ENCODE results near the gene FHAD1. TPM values are rescaled to one million over a fixed set of nuclear protein-coding genes. Genes with fewer than 3 reads are reported as not detected.

FHAD1 gene
- total RNA-seq, 1 donor from 2014 or later = not detected

- FAIRE-seq = no peak
- H3K27me3 ChIP-seq (ENCODE audit: control insufficient read depth, insufficient read depth, low read length) = no peaks in the 10 kb centered on the region
- TF ChIP-seq, protein P1, sequence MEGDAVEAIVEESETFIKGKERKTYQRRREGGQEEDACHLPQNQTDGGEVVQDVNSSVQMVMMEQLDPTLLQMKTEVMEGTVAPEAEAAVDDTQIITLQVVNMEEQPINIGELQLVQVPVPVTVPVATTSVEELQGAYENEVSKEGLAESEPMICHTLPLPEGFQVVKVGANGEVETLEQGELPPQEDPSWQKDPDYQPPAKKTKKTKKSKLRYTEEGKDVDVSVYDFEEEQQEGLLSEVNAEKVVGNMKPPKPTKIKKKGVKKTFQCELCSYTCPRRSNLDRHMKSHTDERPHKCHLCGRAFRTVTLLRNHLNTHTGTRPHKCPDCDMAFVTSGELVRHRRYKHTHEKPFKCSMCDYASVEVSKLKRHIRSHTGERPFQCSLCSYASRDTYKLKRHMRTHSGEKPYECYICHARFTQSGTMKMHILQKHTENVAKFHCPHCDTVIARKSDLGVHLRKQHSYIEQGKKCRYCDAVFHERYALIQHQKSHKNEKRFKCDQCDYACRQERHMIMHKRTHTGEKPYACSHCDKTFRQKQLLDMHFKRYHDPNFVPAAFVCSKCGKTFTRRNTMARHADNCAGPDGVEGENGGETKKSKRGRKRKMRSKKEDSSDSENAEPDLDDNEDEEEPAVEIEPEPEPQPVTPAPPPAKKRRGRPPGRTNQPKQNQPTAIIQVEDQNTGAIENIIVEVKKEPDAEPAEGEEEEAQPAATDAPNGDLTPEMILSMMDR (IDR thresholded peaks at IDR 0.05; ENCODE audit: insufficient read depth, low read length, severe bottlenecking) = no peak
- no peak for DNase-seq (ENCODE audit: low read depth)
- no peak overlapping the region for H3K4me3 ChIP-seq (ENCODE audit: low read depth, low read length)
- no peaks in the 10 kb centered on the region for H3K36me3 ChIP-seq (ENCODE audit: control insufficient read depth, insufficient read depth, low read length)
Observed at GRCh38 chr1:15442119-15442518, 195.1 kb downstream of the FHAD1 start.

GRCh38 chr1:15442759-15443158, 195.7 kb downstream of the FHAD1 start:
- no peaks in the 10 kb centered on the region for H3K36me3 ChIP-seq (ENCODE audit: control insufficient read depth, insufficient read depth, low read length)
- H3K4me3 ChIP-seq (ENCODE audit: low read depth, low read length) = no peak overlapping the region
- no peak for FAIRE-seq
- H3K27me3 ChIP-seq (ENCODE audit: control insufficient read depth, insufficient read depth, low read length) = no peaks in the 10 kb centered on the region
- DNase-seq (ENCODE audit: low read depth) = no peak
- TF ChIP-seq, protein P1 (IDR thresholded peaks at IDR 0.05; ENCODE audit: insufficient read depth, low read length, severe bottlenecking) = no peak

- Histone ChIP-seq H3K36me3 (ENCODE audit: control insufficient read depth, insufficient read depth, low read length) (no peaks in the 10 kb centered on the region), H3K27me3 (ENCODE audit: control insufficient read depth, insufficient read depth, low read length) (no peaks in the 10 kb centered on the region), H3K4me3 (ENCODE audit: low read depth, low read length) (no peak overlapping the region)
- TF ChIP-seq, protein P1 (IDR thresholded peaks at IDR 0.05; ENCODE audit: insufficient read depth, low read length, severe bottlenecking) = no peak
- FAIRE-seq (no peak), DNase-seq (ENCODE audit: low read depth) (no peak)
Observed at GRCh38 chr1:15443281-15443680, 196.3 kb downstream of the FHAD1 start.

GRCh38 chr1:15444468-15445389, 197.7 kb downstream of the FHAD1 start:
- no peaks in the 10 kb centered on the region for H3K27me3 ChIP-seq (ENCODE audit: control insufficient read depth, insufficient read depth, low read length)
- TF ChIP-seq, protein P1 (IDR thresholded peaks at IDR 0.05; ENCODE audit: insufficient read depth, low read length, severe bottlenecking) = no peak
- H3K4me3 ChIP-seq (ENCODE audit: low read depth, low read length) = no peak overlapping the region
- no peaks in the 10 kb centered on the region for H3K36me3 ChIP-seq (ENCODE audit: control insufficient read depth, insufficient read depth, low read length)
- FAIRE-seq (peak; percentile 60), DNase-seq (ENCODE audit: low read depth) (no peak)

DNA sequence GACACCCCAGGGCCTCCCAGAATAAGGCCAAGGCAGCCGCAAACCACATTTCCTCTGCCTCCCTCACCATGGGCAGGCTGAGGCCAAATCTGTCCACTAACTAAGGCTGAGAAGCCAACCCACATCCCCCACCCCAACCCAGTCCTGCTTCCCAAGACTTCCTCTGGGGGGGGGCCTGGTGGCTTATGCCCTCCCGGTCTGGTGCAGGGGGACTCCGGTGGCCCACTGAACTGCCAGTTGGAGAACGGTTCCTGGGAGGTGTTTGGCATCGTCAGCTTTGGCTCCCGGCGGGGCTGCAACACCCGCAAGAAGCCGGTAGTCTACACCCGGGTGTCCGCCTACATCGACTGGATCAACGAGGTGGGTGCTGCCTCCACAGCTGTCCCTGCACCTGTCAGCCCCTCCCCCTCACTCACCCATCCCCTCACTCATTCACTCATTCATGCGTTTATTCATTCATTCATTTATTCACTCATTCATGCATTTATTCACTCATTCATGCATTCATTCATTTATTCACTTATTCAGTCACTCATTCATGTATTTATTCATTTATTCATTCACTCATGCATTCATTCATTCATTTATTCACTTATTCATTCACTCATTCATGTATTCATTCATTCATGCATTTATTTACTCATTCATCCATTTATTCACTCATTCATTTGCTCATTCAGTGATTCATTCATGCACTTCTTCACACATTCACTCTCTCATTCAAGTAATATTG, 198.5 kb downstream of the FHAD1 start:
- DNase-seq (ENCODE audit: low read depth) (no peak), FAIRE-seq (no peak)
- H3K4me3 ChIP-seq (ENCODE audit: low read depth, low read length) = no peak overlapping the region
- TF ChIP-seq, protein P1 (IDR thresholded peaks at IDR 0.05; ENCODE audit: insufficient read depth, low read length, severe bottlenecking) = no peak
- no peaks in the 10 kb centered on the region for H3K27me3 ChIP-seq (ENCODE audit: control insufficient read depth, insufficient read depth, low read length)
- H3K36me3 ChIP-seq (ENCODE audit: control insufficient read depth, insufficient read depth, low read length) = no peaks in the 10 kb centered on the region

Measured in bronchial epithelial cell (primary cell).